OCI-LY3 (cell line): ENCODE measurements around the gene NFE2.

ENCODE experiments used
- H2AFZ ChIP-seq: fragments of 200-600, 300-600 bp; shearing (Covaris generic); 2 replicates; pipeline ENCODE4 v1.6.0; 2014; ENCODE audit warnings: antibody characterized with exemption, low read depth, low read length
- H3K27ac ChIP-seq: fragments of 200-600, 300-600 bp; sonication (generic); 2 replicates; pipeline ENCODE4 v1.5.1; 2014; ENCODE audit warnings: mild to moderate bottlenecking, low read length, moderate library complexity, mixed read lengths
- H3K27me3 ChIP-seq: fragments of 200-600, 300-600 bp; sonication (generic); 2 replicates; pipeline ENCODE4 v1.6.1; 2014; ENCODE audit warnings: low read depth, low read length, mixed read lengths
- H3K36me3 ChIP-seq: fragments of 200-600, 300-600 bp; sonication (generic); replicated peaks from 2 replicates; pipeline ENCODE3; 2014; ENCODE audit warnings: low read depth, low read length, mixed read lengths
- H3K4me1 ChIP-seq: fragments of 300-600, 200-600 bp; sonication (generic); 2 replicates; pipeline ENCODE4 v1.6.1; 2014; ENCODE audit warnings: low read length, mixed read lengths
- H3K4me2 ChIP-seq: fragments of 200-600, 300-600 bp; sonication (generic); 2 replicates; pipeline ENCODE4 v1.6.1; 2014; ENCODE audit warnings: low read length, mixed read lengths
- H3K4me3 ChIP-seq: fragments of 300-600, 200-600 bp; sonication (generic); 2 replicates; pipeline ENCODE4 v1.5.1; 2014; ENCODE audit warnings: antibody characterized with exemption, mild to moderate bottlenecking, low read length, moderate library complexity
- H3K79me2 ChIP-seq: fragments of 300-600, 200-600 bp; shearing (Covaris generic); 2 replicates; pipeline ENCODE4 v1.6.1; 2014; ENCODE audit warnings: mild to moderate bottlenecking, low read length, mixed read lengths
- H3K9ac ChIP-seq: fragments of 300-600, 200-600 bp; shearing (Covaris generic); 2 replicates; pipeline ENCODE4 v1.6.0; 2014; ENCODE audit warnings: mild to moderate bottlenecking, low read length, moderate library complexity
- H3K9me3 ChIP-seq: fragments of 200-600, 300-600 bp; shearing (Covaris generic); 2 replicates; pipeline ENCODE4 v1.6.1; 2014; ENCODE audit warnings: low read length, mixed read lengths; ENCODE audit not compliant: insufficient read depth
- H4K20me1 ChIP-seq: fragments of 200-600, 300-600 bp; sonication (generic); 2 replicates; pipeline ENCODE4 v1.6.1; 2016; ENCODE audit warnings: low read length, mixed read lengths; ENCODE audit not compliant: insufficient read depth
- EZH2phosphoT487 ChIP-seq: fragments of 200-600 bp; shearing (Covaris generic); IDR thresholded peaks from 2 replicates; pipeline ENCODE4 v1.6.1; 2018; ENCODE audit warnings: antibody characterized with exemption, mixed run types, low read depth
- TF ChIP-seq, protein P1 (sequence below): fragments of 200-600, 300-600 bp; sonication (generic); IDR thresholded peaks from 2 replicates; pipeline ENCODE4 v1.5.1; 2014; ENCODE audit warnings: antibody characterized with exemption, low read length, low read depth

The NFE2 gene

DNA sequence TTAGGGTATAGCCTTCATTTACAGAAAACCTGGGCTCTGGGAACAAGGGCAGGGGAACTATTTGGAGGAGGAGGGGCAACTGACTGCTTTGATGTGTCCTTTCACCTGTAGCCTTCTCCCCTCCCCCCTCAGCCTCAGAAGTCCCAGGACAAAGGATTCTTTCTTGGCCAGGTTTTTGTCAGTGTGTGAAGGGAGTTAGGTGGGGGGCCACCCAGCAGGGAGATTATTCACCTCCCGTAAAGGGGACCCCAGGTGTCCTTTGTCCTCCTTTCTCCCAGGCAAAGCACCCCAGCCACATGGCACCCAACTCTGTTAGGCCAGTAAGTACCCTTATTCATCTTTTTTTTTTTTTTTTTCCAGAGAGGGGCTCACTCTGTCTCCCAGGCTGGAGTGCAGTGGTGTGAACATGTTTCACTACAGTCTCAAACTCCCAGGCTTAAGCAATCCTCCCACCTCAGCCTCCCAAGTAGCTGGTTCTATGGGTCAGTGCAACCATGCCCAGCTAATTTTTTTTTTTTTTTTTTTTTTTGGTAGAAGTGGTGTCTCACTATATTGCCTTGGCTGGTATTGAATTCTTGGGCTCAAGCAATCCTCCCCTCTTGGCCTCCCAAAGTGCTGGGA, 723 bp upstream of the NFE2 start:
- H3K27me3 ChIP-seq: peaks cover 63% of the 10 kb centered on the region
- no peak overlapping the region for H3K9ac ChIP-seq

GRCh38 chr12:54300225-54300731, 537 bp downstream of the NFE2 start:
- no peak overlapping the region for H3K9ac ChIP-seq
- peak overlapping the region; percentile 75 for H3K4me2 ChIP-seq
- 0 out of 2 replicates have a peak, but pooled peaks cover 7% of the 10 kb centered on the region for H3K4me1 ChIP-seq

More for the DNA sequence above, 723 bp upstream of the NFE2 start:
- Histone ChIP-seq H4K20me1 (no peaks in the 10 kb centered on the region), H3K4me1 (0 out of 2 replicates have a peak, but pooled peaks cover 7% of the 10 kb centered on the region), H3K27ac (no peak overlapping the region), H3K4me3 (peak overlapping the region; percentile 60), H3K79me2 (no peaks in the 10 kb centered on the region), H2AFZ (no peak overlapping the region), H3K9me3 (no peaks in the 10 kb centered on the region), H3K4me2 (peak overlapping the region; percentile 75), H3K36me3 (no peaks in the 10 kb centered on the region)
- TF ChIP-seq, protein P1, sequence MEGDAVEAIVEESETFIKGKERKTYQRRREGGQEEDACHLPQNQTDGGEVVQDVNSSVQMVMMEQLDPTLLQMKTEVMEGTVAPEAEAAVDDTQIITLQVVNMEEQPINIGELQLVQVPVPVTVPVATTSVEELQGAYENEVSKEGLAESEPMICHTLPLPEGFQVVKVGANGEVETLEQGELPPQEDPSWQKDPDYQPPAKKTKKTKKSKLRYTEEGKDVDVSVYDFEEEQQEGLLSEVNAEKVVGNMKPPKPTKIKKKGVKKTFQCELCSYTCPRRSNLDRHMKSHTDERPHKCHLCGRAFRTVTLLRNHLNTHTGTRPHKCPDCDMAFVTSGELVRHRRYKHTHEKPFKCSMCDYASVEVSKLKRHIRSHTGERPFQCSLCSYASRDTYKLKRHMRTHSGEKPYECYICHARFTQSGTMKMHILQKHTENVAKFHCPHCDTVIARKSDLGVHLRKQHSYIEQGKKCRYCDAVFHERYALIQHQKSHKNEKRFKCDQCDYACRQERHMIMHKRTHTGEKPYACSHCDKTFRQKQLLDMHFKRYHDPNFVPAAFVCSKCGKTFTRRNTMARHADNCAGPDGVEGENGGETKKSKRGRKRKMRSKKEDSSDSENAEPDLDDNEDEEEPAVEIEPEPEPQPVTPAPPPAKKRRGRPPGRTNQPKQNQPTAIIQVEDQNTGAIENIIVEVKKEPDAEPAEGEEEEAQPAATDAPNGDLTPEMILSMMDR: no peak
- TF ChIP-seq EZH2phosphoT487: no peak

GRCh38 chr12:54299515-54300224, 1.1 kb downstream of the NFE2 start:
- Histone ChIP-seq H2AFZ (no peak overlapping the region), H3K4me2 (no peak overlapping the region), H3K9me3 (no peaks in the 10 kb centered on the region), H3K9ac (no peak overlapping the region), H3K79me2 (no peaks in the 10 kb centered on the region), H3K36me3 (no peaks in the 10 kb centered on the region), H3K27me3 (peaks cover 62% of the 10 kb centered on the region), H3K4me3 (no peak overlapping the region), H4K20me1 (no peaks in the 10 kb centered on the region), H3K27ac (no peak overlapping the region), H3K4me1 (0 out of 2 replicates have a peak, but pooled peaks cover 7% of the 10 kb centered on the region)
- no peak for TF ChIP-seq EZH2phosphoT487
- TF ChIP-seq, protein P1: no peak

More at GRCh38 chr12:54300225-54300731, 537 bp downstream of the NFE2 start:
- peaks cover 63% of the 10 kb centered on the region for H3K27me3 ChIP-seq
- no peak for TF ChIP-seq EZH2phosphoT487
- H3K9me3 ChIP-seq: no peaks in the 10 kb centered on the region
- H3K36me3 ChIP-seq: no peaks in the 10 kb centered on the region
- H4K20me1 ChIP-seq: no peaks in the 10 kb centered on the region
- H3K27ac ChIP-seq: no peak overlapping the region
- H3K79me2 ChIP-seq: no peaks in the 10 kb centered on the region
- 0 out of 2 replicates have a peak overlapping the region, but pooled peaks have one; percentile 7 for H2AFZ ChIP-seq
- peak overlapping the region; percentile 60 for H3K4me3 ChIP-seq

DNA sequence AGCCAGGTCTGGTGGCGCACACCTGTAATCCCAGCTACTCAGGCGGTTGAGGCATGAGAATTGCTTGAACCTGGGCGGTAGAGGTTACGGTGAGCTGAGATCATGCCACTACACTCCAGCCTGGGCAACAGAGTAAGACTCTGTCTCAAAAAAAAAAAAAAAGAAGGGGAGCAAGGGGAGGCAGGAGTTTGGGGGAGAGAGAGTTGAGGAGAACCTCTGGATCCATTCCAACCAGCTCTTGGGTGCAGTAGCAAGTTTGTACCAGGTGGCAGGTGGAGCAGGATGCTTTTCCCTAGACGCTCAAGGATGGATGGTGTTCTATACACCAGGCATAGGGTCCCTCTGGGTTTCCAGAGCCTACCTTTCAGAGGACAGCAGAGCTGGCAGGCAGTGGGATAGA, 1.9 kb downstream of the NFE2 start:
- no peak for TF ChIP-seq EZH2phosphoT487
- TF ChIP-seq, protein P1: no peak
- Histone ChIP-seq H3K27me3 (peaks cover 54% of the 10 kb centered on the region), H3K4me1 (0 out of 2 replicates have a peak, but pooled peaks cover 7% of the 10 kb centered on the region), H4K20me1 (no peaks in the 10 kb centered on the region), H3K27ac (no peak overlapping the region), H3K9me3 (no peaks in the 10 kb centered on the region), H3K36me3 (no peaks in the 10 kb centered on the region), H2AFZ (no peak overlapping the region), H3K4me2 (no peak overlapping the region), H3K4me3 (no peak overlapping the region), H3K9ac (no peak overlapping the region), H3K79me2 (no peaks in the 10 kb centered on the region)
